ENCODE measurements around the gene CAMK2D. TPM values are rescaled to one million over a fixed set of nuclear protein-coding genes. Genes with fewer than 3 reads are reported as not detected.

The CAMK2D gene
- total and polyA plus RNA-seq, 2 experiments from 2014 or later: 4.9 to 14.6 TPM

DNA sequence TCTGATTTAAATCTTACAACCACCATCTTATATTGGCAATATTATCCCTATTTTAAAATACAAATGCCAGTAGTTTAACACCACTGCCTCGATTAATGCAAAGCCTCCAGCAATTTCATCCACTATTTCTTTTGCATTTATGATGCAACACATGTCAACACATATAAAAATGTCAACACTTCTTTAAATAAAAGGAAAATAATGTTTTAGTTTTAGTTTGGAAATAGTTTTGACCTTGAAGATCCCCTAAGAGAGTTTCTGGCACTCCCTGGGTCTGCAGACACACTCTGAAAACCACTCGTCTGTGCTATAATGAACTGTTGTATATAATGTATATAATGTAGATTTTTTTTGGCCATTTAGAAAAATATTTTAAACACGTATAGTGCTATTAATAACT, 99.0 kb downstream of the CAMK2D start:
- H4K20me1 ChIP-seq (replicated peaks; ENCODE audit: insufficient read depth): no peaks in the 10 kb centered on the region
- H3K27me3 Mint-ChIP-seq (ENCODE audit: insufficient read depth, low read depth, poor library complexity): no peaks in the 10 kb centered on the region
- no peaks in the 10 kb centered on the region for H3K9me3 Mint-ChIP-seq
- H3K27ac Mint-ChIP-seq: no peak overlapping the region
- no peaks in the 10 kb centered on the region for H3K79me2 ChIP-seq (replicated peaks; ENCODE audit: insufficient read depth)
- H3K36me3 Mint-ChIP-seq (ENCODE audit: low read depth): no peaks in the 10 kb centered on the region; the same call in 2 of the 3 replicates
- TF ChIP-seq ZNF331 (CRISPR knock-in tag; IDR thresholded peaks at IDR 0.05; ENCODE audit: low read depth) (no peak), NANOG (IDR thresholded peaks at IDR 0.05; ENCODE audit: borderline replicate concordance) (no peak), JUNB (IDR thresholded peaks at IDR 0.05; ENCODE audit: unreplicated experiment) (no peak), POLR2AphosphoS5 (IDR thresholded peaks at IDR 0.05; ENCODE audit: low read depth) (no peak), STAT1 (IDR thresholded peaks at IDR 0.05; ENCODE audit: unreplicated experiment) (no peak), ZNF114 (CRISPR knock-in tag; IDR thresholded peaks at IDR 0.05) (no peak), EZH2phosphoT487 (IDR thresholded peaks at IDR 0.05; ENCODE audit: unreplicated experiment) (no peak), ZNF462 (CRISPR knock-in tag; IDR thresholded peaks at IDR 0.05) (no peak), EZH2 (IDR thresholded peaks at IDR 0.05; ENCODE audit: low read depth, unreplicated experiment) (no peak), CREB1 (CRISPR knock-in tag; IDR thresholded peaks at IDR 0.05; ENCODE audit: low read depth) (no peak)
- TF ChIP-seq, protein P1, sequence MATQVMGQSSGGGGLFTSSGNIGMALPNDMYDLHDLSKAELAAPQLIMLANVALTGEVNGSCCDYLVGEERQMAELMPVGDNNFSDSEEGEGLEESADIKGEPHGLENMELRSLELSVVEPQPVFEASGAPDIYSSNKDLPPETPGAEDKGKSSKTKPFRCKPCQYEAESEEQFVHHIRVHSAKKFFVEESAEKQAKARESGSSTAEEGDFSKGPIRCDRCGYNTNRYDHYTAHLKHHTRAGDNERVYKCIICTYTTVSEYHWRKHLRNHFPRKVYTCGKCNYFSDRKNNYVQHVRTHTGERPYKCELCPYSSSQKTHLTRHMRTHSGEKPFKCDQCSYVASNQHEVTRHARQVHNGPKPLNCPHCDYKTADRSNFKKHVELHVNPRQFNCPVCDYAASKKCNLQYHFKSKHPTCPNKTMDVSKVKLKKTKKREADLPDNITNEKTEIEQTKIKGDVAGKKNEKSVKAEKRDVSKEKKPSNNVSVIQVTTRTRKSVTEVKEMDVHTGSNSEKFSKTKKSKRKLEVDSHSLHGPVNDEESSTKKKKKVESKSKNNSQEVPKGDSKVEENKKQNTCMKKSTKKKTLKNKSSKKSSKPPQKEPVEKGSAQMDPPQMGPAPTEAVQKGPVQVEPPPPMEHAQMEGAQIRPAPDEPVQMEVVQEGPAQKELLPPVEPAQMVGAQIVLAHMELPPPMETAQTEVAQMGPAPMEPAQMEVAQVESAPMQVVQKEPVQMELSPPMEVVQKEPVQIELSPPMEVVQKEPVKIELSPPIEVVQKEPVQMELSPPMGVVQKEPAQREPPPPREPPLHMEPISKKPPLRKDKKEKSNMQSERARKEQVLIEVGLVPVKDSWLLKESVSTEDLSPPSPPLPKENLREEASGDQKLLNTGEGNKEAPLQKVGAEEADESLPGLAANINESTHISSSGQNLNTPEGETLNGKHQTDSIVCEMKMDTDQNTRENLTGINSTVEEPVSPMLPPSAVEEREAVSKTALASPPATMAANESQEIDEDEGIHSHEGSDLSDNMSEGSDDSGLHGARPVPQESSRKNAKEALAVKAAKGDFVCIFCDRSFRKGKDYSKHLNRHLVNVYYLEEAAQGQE (IDR thresholded peaks at IDR 0.05; ENCODE audit: unreplicated experiment): no peak
- TF ChIP-seq, protein P2, sequence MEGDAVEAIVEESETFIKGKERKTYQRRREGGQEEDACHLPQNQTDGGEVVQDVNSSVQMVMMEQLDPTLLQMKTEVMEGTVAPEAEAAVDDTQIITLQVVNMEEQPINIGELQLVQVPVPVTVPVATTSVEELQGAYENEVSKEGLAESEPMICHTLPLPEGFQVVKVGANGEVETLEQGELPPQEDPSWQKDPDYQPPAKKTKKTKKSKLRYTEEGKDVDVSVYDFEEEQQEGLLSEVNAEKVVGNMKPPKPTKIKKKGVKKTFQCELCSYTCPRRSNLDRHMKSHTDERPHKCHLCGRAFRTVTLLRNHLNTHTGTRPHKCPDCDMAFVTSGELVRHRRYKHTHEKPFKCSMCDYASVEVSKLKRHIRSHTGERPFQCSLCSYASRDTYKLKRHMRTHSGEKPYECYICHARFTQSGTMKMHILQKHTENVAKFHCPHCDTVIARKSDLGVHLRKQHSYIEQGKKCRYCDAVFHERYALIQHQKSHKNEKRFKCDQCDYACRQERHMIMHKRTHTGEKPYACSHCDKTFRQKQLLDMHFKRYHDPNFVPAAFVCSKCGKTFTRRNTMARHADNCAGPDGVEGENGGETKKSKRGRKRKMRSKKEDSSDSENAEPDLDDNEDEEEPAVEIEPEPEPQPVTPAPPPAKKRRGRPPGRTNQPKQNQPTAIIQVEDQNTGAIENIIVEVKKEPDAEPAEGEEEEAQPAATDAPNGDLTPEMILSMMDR (conservative IDR thresholded peaks at IDR 0.05; ENCODE audit: low read depth in 2 of 2): no peak
- TF ChIP-seq, protein P3, sequence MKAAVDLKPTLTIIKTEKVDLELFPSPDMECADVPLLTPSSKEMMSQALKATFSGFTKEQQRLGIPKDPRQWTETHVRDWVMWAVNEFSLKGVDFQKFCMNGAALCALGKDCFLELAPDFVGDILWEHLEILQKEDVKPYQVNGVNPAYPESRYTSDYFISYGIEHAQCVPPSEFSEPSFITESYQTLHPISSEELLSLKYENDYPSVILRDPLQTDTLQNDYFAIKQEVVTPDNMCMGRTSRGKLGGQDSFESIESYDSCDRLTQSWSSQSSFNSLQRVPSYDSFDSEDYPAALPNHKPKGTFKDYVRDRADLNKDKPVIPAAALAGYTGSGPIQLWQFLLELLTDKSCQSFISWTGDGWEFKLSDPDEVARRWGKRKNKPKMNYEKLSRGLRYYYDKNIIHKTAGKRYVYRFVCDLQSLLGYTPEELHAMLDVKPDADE (IDR thresholded peaks at IDR 0.05): no peak
- ATAC-seq: no peak
- H3K4me2 ChIP-seq: no peak overlapping the region
- H3K27ac ChIP-seq (ENCODE audit: low read depth): no peak overlapping the region
- no peak overlapping the region for H2AFZ ChIP-seq
- no peak for DNase-seq (ENCODE audit: low spot score)
- H3K4me1 ChIP-seq (ENCODE audit: insufficient read depth): peaks cover 19% of the 10 kb centered on the region
- H3K4me3 ChIP-seq: no peak overlapping the region
- no peaks in the 10 kb centered on the region for H3K27me3 ChIP-seq (ENCODE audit: insufficient read depth)
- no peak overlapping the region for H3K4me3 Mint-ChIP-seq
- peaks cover 11% of the 10 kb centered on the region for H3K4me1 Mint-ChIP-seq
- no peaks in the 10 kb centered on the region for H3F3A ChIP-seq (replicated peaks; ENCODE audit: low read depth)
- no peaks in the 10 kb centered on the region for H3K9me2 ChIP-seq (ENCODE audit: insufficient read depth)
- no peaks in the 10 kb centered on the region for H3K36me3 ChIP-seq (ENCODE audit: insufficient read depth)
